ENCODE data around the gene SNAPIN. TPM values are rescaled to one million over a fixed set of nuclear protein-coding genes. Genes with fewer than 3 reads are reported as not detected.

The SNAPIN gene
- total RNA-seq, 1 donor from 2014 or later: 36.3 TPM

Small RNA genes within 50 kb of the gene (small RNA-seq; reads per million reads assigned to genes)
- gene MIR8083: not detected
- not detected for gene RN7SL372P

Other genes starting within 250 kb of the SNAPIN start
- gene S100A7A, start 242.2 kb upstream of the SNAPIN start, total RNA-seq: not detected
- gene S100A7, start 198.1 kb upstream of the SNAPIN start, total RNA-seq: not detected
- gene S100A6, start 122.7 kb upstream of the SNAPIN start, total RNA-seq: 9.2 TPM
- gene S100A5, start 117.8 kb upstream of the SNAPIN start, total RNA-seq: not detected
- gene S100A4, start 112.9 kb upstream of the SNAPIN start, total RNA-seq: 0.62 TPM
- not detected for gene S100A3, start 109.4 kb upstream of the SNAPIN start, total RNA-seq
- gene S100A2, start 92.9 kb upstream of the SNAPIN start, total RNA-seq: not detected
- 13.3 TPM for gene S100A16, start 45.6 kb upstream of the SNAPIN start, total RNA-seq
- 0.47 TPM for gene S100A14, start 42.4 kb upstream of the SNAPIN start, total RNA-seq
- gene S100A13, start 31.2 kb upstream of the SNAPIN start, total RNA-seq: 5.3 TPM
- 0.47 TPM for gene S100A1, start 30.3 kb upstream of the SNAPIN start, total RNA-seq
- gene CHTOP, start 24.6 kb upstream of the SNAPIN start, total RNA-seq: 77.0 TPM
- 177 TPM for gene ILF2, start 12.3 kb downstream of the SNAPIN start, total RNA-seq
- 0.16 TPM for gene NPR1, start 20.0 kb downstream of the SNAPIN start, total RNA-seq
- 33.2 TPM for gene INTS3, start 69.3 kb downstream of the SNAPIN start, total RNA-seq
- gene SLC27A3, start 116.7 kb downstream of the SNAPIN start, total RNA-seq: 14.5 TPM

All from occipital lobe (tissue), 2 donors.